HG03280 (cell line): ENCODE results near the gene C11orf91.
"Not testable (repeated sequence)": the region's sequence is repeated elsewhere in the genome, so short reads cannot be mapped to it uniquely, and the experiment has no call there.

Source experiments
- ATAC-seq: cut with Tn5 transposase; IDR thresholded peaks from one replicate; pipeline ENCODE4 v1.9.1; 2021; ENCODE audit warnings: mild to moderate bottlenecking, moderate library complexity; ENCODE audit not compliant: unreplicated experiment

Gene C11orf91, protein sequence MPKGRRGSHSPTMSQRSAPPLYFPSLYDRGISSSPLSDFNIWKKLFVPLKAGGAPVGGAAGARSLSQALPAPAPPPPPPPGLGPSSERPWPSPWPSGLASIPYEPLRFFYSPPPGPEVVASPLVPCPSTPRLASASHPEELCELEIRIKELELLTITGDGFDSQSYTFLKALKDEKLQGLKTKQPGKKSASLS

GRCh38 chr11:33700502-33701271 lies at the start of gene C11orf91:
Gene C11orf91 (minus strand): TSS chr11:33700826. CDS start chr11:33700740, 86 bp downstream.
- peak; percentile 93 for ATAC-seq

GRCh38 chr11:33747979-33748378 lies 47.4 kb upstream of the C11orf91 start:
- ATAC-seq = no peak

DNA sequence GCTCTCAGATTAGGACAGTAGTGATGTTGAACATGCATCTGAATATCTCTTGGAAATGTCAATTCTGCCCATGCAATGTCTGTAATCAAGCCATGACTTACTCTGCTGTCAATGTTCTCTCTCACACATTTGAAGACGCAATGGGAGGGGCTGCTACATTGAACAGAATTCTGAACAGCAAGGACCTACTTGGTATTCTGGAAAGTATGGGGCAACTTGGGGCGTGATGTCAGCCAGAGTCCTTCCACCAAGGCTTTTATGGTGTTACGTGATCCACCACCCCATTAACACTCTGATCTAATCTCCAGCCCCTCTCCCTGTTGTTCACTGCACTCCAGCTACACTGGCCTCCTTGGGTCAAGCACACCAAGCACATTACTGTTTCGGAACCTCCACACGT lies 42.7 kb upstream of the C11orf91 start:
- no peak for ATAC-seq

DNA sequence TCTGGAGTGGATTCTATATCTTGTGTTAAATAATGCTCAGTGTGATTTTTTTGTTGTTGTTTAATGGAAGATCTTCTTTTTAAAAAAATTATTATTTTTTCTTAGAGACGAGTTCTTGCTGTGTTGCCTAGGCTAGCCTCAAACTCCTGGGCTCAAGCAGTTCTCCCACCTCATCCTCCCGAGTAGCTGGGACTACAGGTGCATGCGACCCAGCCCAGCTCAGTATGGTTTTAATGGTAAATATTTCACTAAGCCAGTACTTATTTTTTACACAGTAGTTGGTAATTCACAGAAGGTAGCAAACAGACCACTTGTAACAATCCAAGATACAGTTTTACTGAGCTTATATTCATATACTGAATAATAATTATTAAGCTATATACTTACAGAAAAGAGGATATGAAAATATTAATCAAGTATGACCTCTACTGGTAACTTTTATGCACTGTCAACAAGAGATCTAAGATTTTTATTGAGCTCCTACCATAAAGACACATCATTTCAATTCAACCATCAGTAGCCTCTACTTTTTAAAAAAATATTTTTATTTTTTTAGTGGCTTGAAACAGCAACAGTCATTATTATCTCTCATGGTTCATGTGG lies 41.7 kb upstream of the C11orf91 start:
- ATAC-seq = no peak

DNA sequence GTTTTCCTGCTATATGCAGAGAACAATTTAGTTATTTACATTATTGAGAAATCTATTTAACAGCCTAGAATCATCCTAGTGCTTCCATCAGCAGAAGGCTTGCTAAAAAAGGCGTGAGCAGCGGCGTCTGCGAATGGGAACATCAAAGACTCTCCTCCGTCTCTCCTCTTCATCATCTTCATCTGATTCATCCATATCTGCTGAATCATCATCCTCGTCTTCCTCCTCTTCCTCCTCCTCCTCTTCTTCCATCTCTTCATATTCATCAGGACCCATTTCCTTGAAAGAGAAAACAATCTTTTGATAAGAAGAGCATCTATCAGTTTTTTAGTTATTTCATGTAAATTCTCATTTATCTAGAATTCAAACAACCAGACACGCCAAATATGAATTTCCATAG lies 41.2 kb upstream of the C11orf91 start:
- no peak for ATAC-seq

GRCh38 chr11:33737362-33737821 lies 36.8 kb upstream of the C11orf91 start:
- no peak for ATAC-seq

DNA sequence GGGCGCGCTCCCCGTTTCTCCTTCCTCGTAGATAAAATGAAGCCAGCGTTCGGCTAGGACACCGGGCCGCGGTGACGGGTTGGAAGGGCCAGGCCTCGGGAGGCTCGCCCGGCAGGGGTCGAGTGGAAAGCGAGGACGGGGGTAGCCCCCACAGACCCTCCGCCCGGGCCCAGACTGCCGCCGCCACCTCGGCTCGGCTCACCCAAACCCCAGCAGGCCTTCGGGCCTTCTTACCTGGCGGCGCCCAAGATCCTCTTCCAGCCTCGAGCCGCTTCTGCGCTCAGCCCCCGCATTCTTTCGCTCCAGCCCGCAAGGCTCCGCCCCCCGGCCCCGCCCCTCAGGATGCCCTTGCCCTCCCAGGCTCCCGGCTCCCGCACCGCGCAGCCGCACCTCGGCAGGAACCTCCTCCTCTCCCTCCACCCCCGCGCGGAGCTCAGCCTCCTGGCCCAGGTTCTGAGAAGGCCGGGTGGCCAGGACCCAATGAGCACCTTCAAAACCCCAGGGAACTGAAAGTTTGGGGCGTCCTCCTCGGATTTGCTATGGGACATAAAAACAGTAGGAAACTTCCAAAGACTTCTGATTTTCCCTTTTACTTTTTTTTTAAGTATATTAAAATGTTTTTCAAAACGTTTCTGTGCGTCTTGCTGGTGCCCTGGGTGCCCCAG lies 35.7 kb upstream of the C11orf91 start, which contains the start of gene CD59:
Gene CD59 (minus strand): TSS at position 276 of the 665 bp plus-strand sequence. CDS start 13,978 bp downstream, outside the sequence.
- ATAC-seq = peak; percentile 60

DNA sequence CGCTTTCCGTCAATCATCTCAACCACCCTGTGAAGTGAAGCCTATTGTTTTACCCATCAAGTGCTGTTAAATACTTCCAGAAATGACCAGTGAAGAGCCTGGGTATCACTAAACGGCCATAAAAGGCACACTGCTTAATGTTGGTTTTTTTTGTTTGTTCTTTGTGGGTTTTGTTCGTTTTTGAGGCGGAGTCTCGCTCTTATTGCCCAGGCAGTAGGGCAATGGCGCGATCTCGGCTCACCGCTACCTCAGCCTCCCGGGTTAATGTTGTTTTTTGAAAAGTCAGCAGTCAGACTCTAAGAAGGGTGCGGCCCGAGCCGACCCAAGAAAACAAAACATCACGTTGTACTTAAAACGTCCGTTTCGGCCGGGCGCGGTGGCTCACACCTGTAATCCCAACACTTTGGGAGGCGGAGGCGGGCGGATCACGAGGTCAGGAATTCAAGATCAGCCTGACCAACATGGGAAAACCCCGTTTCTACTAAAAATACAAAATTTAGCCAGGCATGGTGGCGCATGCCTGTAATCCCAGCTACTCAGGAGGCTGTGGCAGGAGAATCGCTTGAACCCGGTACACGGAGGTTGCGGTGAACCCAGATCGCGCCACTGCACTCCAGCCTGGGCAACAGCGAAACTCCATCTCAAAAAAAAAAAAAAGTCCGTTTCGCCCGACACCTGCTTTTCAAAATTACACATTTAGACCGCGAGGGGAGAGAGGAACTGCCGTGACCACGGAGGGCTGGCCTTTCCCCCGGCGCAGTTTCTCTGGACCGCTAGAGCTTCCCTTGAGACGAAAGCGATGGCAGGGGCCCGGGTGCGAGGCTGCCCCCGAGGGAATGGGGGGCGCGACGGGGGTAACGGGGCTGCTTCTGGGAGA lies 34.9 kb upstream of the C11orf91 start:
- ATAC-seq = peak; percentile 52

- ATAC-seq = no peak
Observed at GRCh38 chr11:33734441-33735270, 34.0 kb upstream of the C11orf91 start.

GRCh38 chr11:33733980-33734379 lies 33.4 kb upstream of the C11orf91 start:
- no peak for ATAC-seq

DNA sequence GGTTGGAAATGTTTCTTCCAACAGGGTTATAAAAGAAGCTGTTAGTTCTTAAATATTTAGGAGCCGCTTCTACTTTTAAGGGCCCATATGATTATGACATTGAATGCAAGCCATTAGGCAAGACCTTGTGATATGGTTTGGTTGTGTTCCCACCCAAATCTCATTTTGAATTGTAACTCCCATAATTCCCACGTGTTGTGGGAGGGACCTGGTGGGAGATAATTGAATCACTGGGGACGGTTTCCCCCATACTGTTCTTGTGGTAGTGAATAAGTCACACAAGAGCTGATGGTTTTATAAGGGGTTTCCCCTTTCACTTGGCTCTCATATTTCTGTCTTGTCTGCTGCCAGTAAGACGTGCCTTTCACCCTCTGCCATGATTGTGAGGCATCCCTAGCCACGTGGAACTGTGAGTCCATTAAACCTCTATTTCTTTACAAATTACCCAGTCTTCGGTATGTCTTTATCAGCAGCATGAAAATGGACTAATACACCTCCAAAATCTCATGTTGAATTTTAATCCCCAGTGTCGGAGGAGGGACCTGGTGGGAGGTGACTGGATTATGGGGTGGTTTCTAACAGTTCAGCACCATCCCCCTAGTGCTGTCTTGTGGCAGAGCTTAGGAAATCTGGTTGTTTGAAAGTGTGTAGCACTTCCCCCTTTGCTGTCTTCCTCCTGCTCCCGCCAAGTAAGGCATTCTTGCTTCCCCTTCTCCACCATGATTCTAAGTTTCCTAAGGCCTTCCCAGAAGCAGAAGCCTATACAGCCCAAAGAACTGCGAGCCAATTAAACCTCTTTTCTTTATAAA lies 31.3 kb upstream of the C11orf91 start:
- ATAC-seq = no peak

DNA sequence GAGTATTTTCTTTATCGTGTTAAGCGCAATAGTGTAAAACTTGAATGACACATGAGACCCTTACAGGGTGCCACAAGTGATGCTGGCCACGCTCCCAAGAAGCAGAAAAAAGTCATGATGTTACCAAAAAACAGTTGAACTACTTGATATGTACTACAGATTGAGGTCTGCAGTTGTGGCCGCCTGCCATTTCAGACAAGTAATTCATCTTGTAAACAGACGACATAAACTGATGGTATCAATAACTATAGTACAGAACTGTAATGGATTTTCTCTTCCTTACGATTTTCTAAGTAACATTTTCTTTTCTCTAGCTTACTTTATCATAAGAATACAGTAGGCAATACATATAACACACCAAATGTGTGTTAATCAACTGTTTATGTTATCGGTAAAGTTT lies 30.1 kb upstream of the C11orf91 start:
- ATAC-seq = no peak

DNA sequence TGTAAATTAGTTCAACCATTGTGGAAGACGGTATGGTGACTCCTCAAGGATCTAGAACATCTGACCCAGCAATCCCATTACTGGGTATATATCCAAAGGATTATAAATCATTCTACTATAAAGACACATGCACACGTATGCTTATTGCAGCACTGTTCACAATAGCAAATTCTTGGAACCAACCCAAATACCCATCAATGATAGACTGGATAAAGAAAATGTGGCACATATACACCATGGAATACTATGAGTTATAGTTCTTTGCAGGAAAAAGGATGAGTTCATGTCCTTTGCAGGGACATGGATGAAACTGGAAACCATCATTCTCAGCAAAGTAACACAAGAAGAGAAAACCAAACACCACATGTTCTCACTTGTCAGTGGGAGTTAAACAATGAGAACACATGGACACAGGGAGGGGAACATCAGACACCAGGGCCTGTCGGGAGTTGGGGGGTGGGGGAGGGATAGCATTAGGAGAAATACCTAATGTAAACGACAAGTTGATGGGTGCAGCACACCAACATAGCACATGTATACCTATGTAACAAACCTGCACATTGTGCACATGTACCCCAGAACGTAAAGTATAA lies 28.5 kb upstream of the C11orf91 start:
- not testable (repeated sequence) for ATAC-seq

- not testable (repeated sequence) for ATAC-seq
Observed at GRCh38 chr11:33727539-33727938, 26.9 kb upstream of the C11orf91 start.

DNA sequence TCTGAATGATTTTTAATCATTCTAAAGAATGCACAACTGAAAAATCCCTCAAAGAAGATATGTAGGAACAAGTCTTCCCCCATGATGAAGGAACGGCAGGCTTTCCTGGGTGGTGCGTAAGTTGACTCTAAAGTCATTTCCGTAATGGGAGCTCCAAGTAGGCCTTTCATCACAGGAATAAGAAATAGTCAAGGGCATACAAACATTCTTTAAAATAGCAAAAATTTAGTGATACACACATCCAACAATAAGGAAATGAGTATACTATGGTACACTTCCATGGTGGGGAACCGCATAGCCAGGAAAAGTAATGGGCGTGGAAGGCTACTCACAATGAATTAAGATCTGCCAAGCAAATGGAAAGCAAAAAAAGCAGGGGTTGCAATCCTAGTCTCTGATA lies 24.9 kb upstream of the C11orf91 start:
- no peak for ATAC-seq

- ATAC-seq = no peak
Observed at GRCh38 chr11:33724644-33725035, 24.0 kb upstream of the C11orf91 start.

- no peak for ATAC-seq
Observed at GRCh38 chr11:33723238-33723881, 22.7 kb upstream of the C11orf91 start.
